CD8-positive, alpha-beta memory T cell (primary cell): Measurements from ENCODE around the gene IL1RL1. TPM values are rescaled to one million over a fixed set of nuclear protein-coding genes. Genes with fewer than 3 reads are reported as not detected.

Experiments
- CTCF ChIA-PET: fragments of 350-600 bp; sonication (Branson Sonifier 250); formaldehyde crosslinking; loops from one replicate; lab custom pipeline; 2021; ENCODE audit warnings: antibody characterized with exemption; lab: Charles Lee
- POLR2A ChIA-PET: fragments of 350-600 bp; sonication (Branson Sonifier 250); formaldehyde crosslinking; loops from one replicate; lab custom pipeline; 2021; ENCODE audit warnings: antibody characterized with exemption; lab: Charles Lee
- DNase-seq, 5 donors: peaks; one replicate each; pipeline versions ENCODE4 v3.0.0 to v3.0.0-alpha.2; 2020 to 2022; ENCODE audit warnings: mixed read lengths in 1 of 5
- H3K27ac ChIP-seq: one replicate; pipeline ENCODE4 v1.7.0; 2013; ENCODE audit warnings: low read depth, mild to moderate bottlenecking, low read length, moderate library complexity
- H3K27me3 ChIP-seq: 2 replicates; pipeline ENCODE4 v1.7.0; 2013; ENCODE audit warnings: low read length, mild to moderate bottlenecking; ENCODE audit not compliant: insufficient read depth, poor library complexity, severe bottlenecking
- H3K36me3 ChIP-seq: 2 replicates; pipeline ENCODE4 v1.7.0; 2013; ENCODE audit warnings: mild to moderate bottlenecking, low read length, moderate library complexity; ENCODE audit not compliant: insufficient read depth
- H3K4me1 ChIP-seq: 2 replicates; pipeline ENCODE4 v1.7.0; 2013; ENCODE audit warnings: mild to moderate bottlenecking, low read length, moderate library complexity; ENCODE audit not compliant: insufficient read depth
- H3K4me3 ChIP-seq: 2 replicates; pipeline ENCODE4 v1.7.0; 2013; ENCODE audit warnings: mild to moderate bottlenecking, low read length
- H3K9me3 ChIP-seq: 2 replicates; pipeline ENCODE4 v1.7.0; 2013; ENCODE audit warnings: mild to moderate bottlenecking, low read length
- H3K27ac Mint-ChIP-seq, 8 donors: one replicate each; pipeline ENCODE4 v1.8.0; 2020 to 2021; ENCODE audit warnings: mixed read lengths in 8 of 8, mild to moderate bottlenecking in 6 of 8, inconsistent platforms in 3 of 8, moderate library complexity in 3 of 8
- H3K27me3 Mint-ChIP-seq, 2 donors: one replicate each; pipeline ENCODE4 v1.8.0; 2020 to 2021; ENCODE audit warnings: mixed read lengths in 2 of 2, mild to moderate bottlenecking in 1 of 2, moderate library complexity in 1 of 2
- H3K36me3 Mint-ChIP-seq, 3 donors: one replicate each; pipeline ENCODE4 v1.8.0; 2020 to 2021; ENCODE audit warnings: mixed read lengths in 3 of 3, inconsistent platforms in 1 of 3, mild to moderate bottlenecking in 1 of 3
- H3K4me1 Mint-ChIP-seq, 3 donors: one replicate each; pipeline ENCODE4 v1.8.0; 2020 to 2021; ENCODE audit warnings: mixed read lengths in 3 of 3, inconsistent platforms in 1 of 3, mild to moderate bottlenecking in 1 of 3
- H3K4me3 Mint-ChIP-seq, 7 donors: one replicate each; pipeline ENCODE4 v1.8.0; 2020 to 2021; ENCODE audit warnings: mixed read lengths in 7 of 7, mild to moderate bottlenecking in 6 of 7, moderate library complexity in 4 of 7, inconsistent platforms in 2 of 7
- H3K9me3 Mint-ChIP-seq, 5 donors: one replicate each; pipeline ENCODE4 v1.8.0; 2020 to 2022; ENCODE audit warnings: mixed read lengths in 5 of 5, mild to moderate bottlenecking in 3 of 5, moderate library complexity in 2 of 5, inconsistent platforms in 1 of 5
- polyA plus RNA-seq: library from polyadenylated mRNA; unstranded; fragments of 300-500 nt; fragmentation: Illumina TruSeq; gene quantifications from one replicate; pipeline ENCODE4 v1.2.3, GENCODE V29; 2021
- total RNA-seq, 2 experiments: library from RNA; stranded (reverse); gene quantifications; one replicate each; pipeline ENCODE4 v1.2.3, GENCODE V29; 2021

Gene IL1RL1
- total and polyA plus RNA-seq, 3 experiments from 2014 or later, result 0.14 to 0.35 (median 0.22) TPM

DNA sequence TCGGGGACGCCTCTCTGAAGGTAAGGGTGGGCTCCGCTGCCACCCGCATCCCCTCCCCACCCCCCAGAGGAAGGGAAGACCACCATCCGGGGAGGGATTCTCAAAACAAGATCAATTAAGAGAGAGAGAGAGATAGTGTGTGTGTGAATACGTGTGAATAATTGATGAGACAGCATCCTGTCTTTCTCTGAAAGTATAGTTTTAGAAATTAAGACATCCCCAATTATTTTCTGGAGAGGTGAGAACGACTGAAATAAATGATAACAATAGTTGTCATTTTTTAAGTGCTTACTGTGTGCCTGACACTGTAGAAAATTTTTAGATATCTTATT lies 45.0 kb downstream of the IL1RL1 start:
- Mint-ChIP-seq H3K36me3 (peaks cover 0 to 6% (median 0%) of the 10 kb centered on the region in 3 donors), H3K27ac (peak overlapping the region; percentile 89 to 99 (median 97)), H3K4me1 (peaks cover 40 to 58% (median 52%) of the 10 kb centered on the region in 3 donors), H3K27me3 (peaks cover 0 to 2% of the 10 kb centered on the region in 2 donors), H3K4me3 (peak overlapping the region; percentile 92 to 100 (median 98)), H3K9me3 (no peaks in the 10 kb centered on the region)
- no peak for DNase-seq
- ChIA-PET CTCF (interaction anchor here (0.7 to 1.5 kb wide), 23 partner anchors 10 to 122 kb away, joined by 3 to 16 read pairs (median 3); no protein-coding TSS in a partner anchor), POLR2A (interaction anchor here (0.6 to 0.8 kb wide), 2 partner anchors 9 to 63 kb away, joined by 3 read pairs; no protein-coding TSS in a partner anchor)
- H3K4me1 ChIP-seq, result peaks cover 10% of the 10 kb centered on the region
- H3K27ac ChIP-seq, result peak overlapping the region; percentile 58
- H3K4me3 ChIP-seq, result peak overlapping the region; percentile 68
- H3K36me3 ChIP-seq, result no peaks in the 10 kb centered on the region
- H3K27me3 ChIP-seq, result no peaks in the 10 kb centered on the region
- H3K9me3 ChIP-seq, result no peaks in the 10 kb centered on the region

GRCh38 chr2:102356741-102357140 lies 45.4 kb downstream of the IL1RL1 start:
- peaks cover 44 to 62% (median 56%) of the 10 kb centered on the region in 3 donors for H3K4me1 Mint-ChIP-seq
- POLR2A ChIA-PET, result interaction anchor here (0.6 to 0.8 kb wide), 2 partner anchors 8 to 62 kb away, joined by 3 read pairs; no protein-coding TSS in a partner anchor
- Histone ChIP-seq H3K27ac (peak overlapping the region; percentile 58), H3K9me3 (no peaks in the 10 kb centered on the region), H3K36me3 (no peaks in the 10 kb centered on the region), H3K4me1 (peaks cover 10% of the 10 kb centered on the region), H3K27me3 (no peaks in the 10 kb centered on the region), H3K4me3 (no peak overlapping the region)
- DNase-seq, result no peak
- H3K9me3 Mint-ChIP-seq, result no peaks in the 10 kb centered on the region
- H3K4me3 Mint-ChIP-seq, result peak overlapping the region; percentile 92 to 100 (median 98)
- peak overlapping the region; percentile 89 to 99 (median 97) for H3K27ac Mint-ChIP-seq
- CTCF ChIA-PET, result interaction anchor here (0.8 to 3.5 kb wide), 16 partner anchors 11 to 122 kb away, joined by 3 to 16 read pairs (median 4); no protein-coding TSS in a partner anchor
- H3K27me3 Mint-ChIP-seq, result peaks cover 0 to 2% of the 10 kb centered on the region in 2 donors
- peaks cover 0 to 8% (median 1%) of the 10 kb centered on the region in 3 donors for H3K36me3 Mint-ChIP-seq

- no peak for DNase-seq
- H3K9me3 ChIP-seq, result no peaks in the 10 kb centered on the region
- peaks cover 5 to 15% (median 6%) of the 10 kb centered on the region in 3 donors for H3K36me3 Mint-ChIP-seq
- no peaks in the 10 kb centered on the region for H3K9me3 Mint-ChIP-seq
- ChIA-PET POLR2A (no interaction called here), CTCF (interaction anchor here (3.5 kb wide), 1 partner anchor 84 kb away, joined by 14 read pairs; no protein-coding TSS in a partner anchor)
- peak overlapping the region; percentile 54 to 100 (median 97) for H3K4me3 Mint-ChIP-seq
- H3K27me3 Mint-ChIP-seq, result peaks cover 0 to 2% of the 10 kb centered on the region in 2 donors
- peaks cover 49 to 64% (median 60%) of the 10 kb centered on the region in 3 donors for H3K4me1 Mint-ChIP-seq
- H3K4me3 ChIP-seq, result no peak overlapping the region
- no peaks in the 10 kb centered on the region for H3K27me3 ChIP-seq
- H3K27ac ChIP-seq, result no peak overlapping the region
- peak overlapping the region; percentile 70 to 99 (median 98) for H3K27ac Mint-ChIP-seq
- H3K4me1 ChIP-seq, result peaks cover 10% of the 10 kb centered on the region
- no peaks in the 10 kb centered on the region for H3K36me3 ChIP-seq
These were observed 46.6 kb downstream of the IL1RL1 start for GRCh38 chr2:102357937-102358336.

DNA sequence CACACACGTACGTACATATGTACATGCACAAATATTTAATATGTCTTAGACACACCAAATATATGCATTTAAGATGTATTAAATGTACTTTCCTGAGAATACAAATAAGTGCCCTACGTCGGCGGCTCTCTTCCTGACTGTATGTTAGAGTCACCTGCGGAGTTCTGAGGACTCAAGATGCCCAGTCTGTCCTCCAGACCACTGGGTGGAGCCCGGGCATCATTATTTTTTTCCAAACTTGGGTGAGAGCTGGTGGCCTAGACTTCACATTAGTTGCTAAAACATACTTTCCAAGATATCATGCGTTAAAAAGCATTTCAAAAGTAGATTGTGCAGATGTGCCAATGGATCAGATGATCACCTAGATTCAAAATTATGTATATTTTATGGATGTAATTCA lies 47.1 kb downstream of the IL1RL1 start:
- peaks cover 8 to 20% (median 10%) of the 10 kb centered on the region in 3 donors for H3K36me3 Mint-ChIP-seq
- POLR2A ChIA-PET, result no interaction called here
- no peak overlapping the region for H3K4me3 ChIP-seq

DNA sequence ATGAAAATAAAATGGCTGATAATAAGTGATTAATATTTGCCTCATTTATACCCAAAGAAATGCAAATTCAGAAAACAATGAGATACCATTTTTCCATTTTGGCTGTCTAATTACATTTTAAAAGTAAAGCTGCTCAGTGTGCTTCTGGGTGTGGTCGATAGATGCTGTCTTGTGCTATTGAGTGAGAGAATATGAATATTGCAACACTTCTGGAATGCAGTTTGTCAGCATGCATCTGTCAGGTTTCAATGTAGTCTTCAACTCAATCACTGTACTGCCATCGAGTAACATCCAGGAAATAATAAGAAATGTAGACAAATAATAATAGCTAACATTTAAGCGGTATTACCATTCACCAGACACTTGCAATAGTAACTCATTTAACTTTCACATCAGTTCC lies 48.2 kb downstream of the IL1RL1 start:
- CTCF ChIA-PET, result interaction anchor here (3.5 kb wide), 1 partner anchor 83 kb away, joined by 14 read pairs; no protein-coding TSS in a partner anchor
- Histone ChIP-seq H3K4me3 (no peak overlapping the region), H3K4me1 (peaks cover 10% of the 10 kb centered on the region), H3K36me3 (no peaks in the 10 kb centered on the region), H3K9me3 (no peaks in the 10 kb centered on the region), H3K27me3 (no peaks in the 10 kb centered on the region), H3K27ac (no peak overlapping the region)
- Mint-ChIP-seq H3K4me1 (peaks cover 51 to 69% (median 62%) of the 10 kb centered on the region in 3 donors), H3K36me3 (peaks cover 9 to 29% (median 18%) of the 10 kb centered on the region in 3 donors), H3K4me3 (peak overlapping the region in 5 of 7 donors; percentile 23 to 99 (median 43)), H3K27ac (peak overlapping the region in 6 of 8 donors; percentile 9 to 99 (median 72)), H3K9me3 (peaks cover 0 to 2% (median 0%) of the 10 kb centered on the region in 5 donors), H3K27me3 (peaks cover 0 to 2% of the 10 kb centered on the region in 2 donors)
- POLR2A ChIA-PET, result no interaction called here
- no peak for DNase-seq

More for the DNA sequence above, 47.1 kb downstream of the IL1RL1 start:
- no peak overlapping the region for H3K27ac ChIP-seq
- DNase-seq, result peak in 1 of 5 donors; percentile 5
- H3K4me1 Mint-ChIP-seq, result peaks cover 49 to 64% (median 60%) of the 10 kb centered on the region in 3 donors
- H3K27me3 ChIP-seq, result no peaks in the 10 kb centered on the region
- no peaks in the 10 kb centered on the region for H3K9me3 ChIP-seq
- no peaks in the 10 kb centered on the region for H3K9me3 Mint-ChIP-seq
- H3K27ac Mint-ChIP-seq, result peak overlapping the region in 6 of 8 donors; percentile 60 to 99 (median 79)
- CTCF ChIA-PET, result interaction anchor here (3.5 kb wide), 1 partner anchor 84 kb away, joined by 14 read pairs; no protein-coding TSS in a partner anchor
- H3K4me3 Mint-ChIP-seq, result peak overlapping the region; percentile 54 to 100 (median 97)
- peaks cover 0 to 2% of the 10 kb centered on the region in 2 donors for H3K27me3 Mint-ChIP-seq
- peaks cover 10% of the 10 kb centered on the region for H3K4me1 ChIP-seq
- H3K36me3 ChIP-seq, result no peaks in the 10 kb centered on the region

DNA sequence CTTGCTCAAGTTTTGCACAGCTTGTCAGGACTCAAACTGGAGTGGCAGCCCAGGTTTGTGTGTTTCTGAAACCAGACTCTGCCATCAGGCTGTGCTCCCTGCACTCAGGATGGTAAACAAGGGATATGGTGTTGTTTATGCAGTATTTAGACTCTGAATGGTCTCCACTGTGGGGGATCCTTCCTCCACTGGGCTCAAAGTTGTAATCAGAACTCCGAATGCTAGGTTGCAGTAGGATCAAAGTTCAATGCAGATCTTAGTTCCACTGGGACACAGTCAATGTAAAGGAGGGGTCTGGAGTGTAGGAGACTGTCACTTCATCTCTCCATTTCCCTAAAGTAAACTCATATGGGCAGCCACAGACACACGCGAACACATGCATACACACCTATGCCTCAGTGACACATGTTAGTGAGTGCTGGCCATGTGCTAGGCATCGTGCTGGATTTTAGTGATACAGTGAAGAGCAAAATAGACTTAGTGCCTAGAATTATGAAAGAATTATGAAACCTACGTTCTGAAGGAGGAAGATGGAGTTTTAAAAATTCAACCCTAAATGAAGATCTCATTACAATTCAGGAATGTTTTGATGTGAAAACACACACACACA lies 50.4 kb downstream of the IL1RL1 start:
- peaks cover 10% of the 10 kb centered on the region for H3K9me3 ChIP-seq
- H3K27me3 ChIP-seq, result no peaks in the 10 kb centered on the region
- ChIA-PET CTCF (interaction anchor here (1.1 kb wide), 1 partner anchor 87 kb away, joined by 3 read pairs; no protein-coding TSS in a partner anchor), POLR2A (no interaction called here)
- Mint-ChIP-seq H3K27me3 (no peaks in the 10 kb centered on the region), H3K4me1 (peaks cover 60 to 72% (median 68%) of the 10 kb centered on the region in 3 donors), H3K36me3 (peaks cover 19 to 39% (median 39%) of the 10 kb centered on the region in 3 donors), H3K9me3 (peaks cover 0 to 21% (median 16%) of the 10 kb centered on the region in 5 donors), H3K4me3 (peak overlapping the region in 1 of 7 donors; percentile 36), H3K27ac (peak overlapping the region; percentile 27 to 90 (median 53))
- H3K4me3 ChIP-seq, result no peak overlapping the region
- H3K36me3 ChIP-seq, result no peaks in the 10 kb centered on the region
- H3K4me1 ChIP-seq, result peaks cover 13% of the 10 kb centered on the region
- DNase-seq, result no peak
- no peak overlapping the region for H3K27ac ChIP-seq

- H3K4me3 Mint-ChIP-seq, result peak overlapping the region in 2 of 7 donors; percentile 24 to 78
- no peaks in the 10 kb centered on the region for H3K36me3 ChIP-seq
These were observed 54.4 kb downstream of the IL1RL1 start for GRCh38 chr2:102365763-102366162.

More at GRCh38 chr2:102365763-102366162, 54.4 kb downstream of the IL1RL1 start:
- Histone ChIP-seq H3K27ac (no peak overlapping the region), H3K4me3 (no peak overlapping the region), H3K9me3 (peaks cover 10% of the 10 kb centered on the region), H3K4me1 (peaks cover 38% of the 10 kb centered on the region), H3K27me3 (no peaks in the 10 kb centered on the region)
- no peak for DNase-seq
- no peaks in the 10 kb centered on the region for H3K27me3 Mint-ChIP-seq
- peaks cover 19 to 40% (median 40%) of the 10 kb centered on the region in 3 donors for H3K36me3 Mint-ChIP-seq
- H3K27ac Mint-ChIP-seq, result peak overlapping the region in 6 of 8 donors; percentile 11 to 98 (median 93)
- POLR2A ChIA-PET, result interaction anchor here (0.6 to 0.8 kb wide), 2 partner anchors 10 to 152 kb away, joined by 3 read pairs; no protein-coding TSS in a partner anchor
- H3K4me1 Mint-ChIP-seq, result peaks cover 69 to 75% (median 73%) of the 10 kb centered on the region in 3 donors
- H3K9me3 Mint-ChIP-seq, result peaks cover 0 to 22% (median 17%) of the 10 kb centered on the region in 5 donors
- CTCF ChIA-PET, result interaction anchor here (0.8 to 0.9 kb wide), 2 partner anchors 10 to 125 kb away, joined by 3 read pairs; partner anchors contain the start of gene IL18R1
